GM12864 (cell line): ENCODE measurements around the gene ICAM3.
"Not testable (repeated sequence)": the region's sequence is repeated elsewhere in the genome, so short reads cannot be mapped to it uniquely, and the experiment has no call there.

Experiments used
- DNase-seq: peaks from one replicate; pipeline ENCODE4 v3.0.0-alpha.2; 2011; ENCODE audit warnings: low read depth
- H3K4me3 ChIP-seq: 2 replicates; pipeline ENCODE4 v1.5.1; 2011; ENCODE audit warnings: mild to moderate bottlenecking, low read depth, low read length, control low read depth
- CTCF ChIP-seq: IDR thresholded peaks from 2 replicates; pipeline ENCODE4 v1.5.1; 2011; ENCODE audit warnings: low read depth, mild to moderate bottlenecking, moderate library complexity, low read length, control low read depth, inconsistent platforms; ENCODE audit errors: missing control alignments

The ICAM3 gene

GRCh38 chr19:10339380-10339960 lies at the start of gene ICAM3:
TSS of gene ICAM3 (minus strand) at chr19:10339624. CDS start at chr19:10339614, 10 bp downstream.
- TF ChIP-seq CTCF, result no peak
- peak within 1 kb of the TSS; percentile 69 for H3K4me3 ChIP-seq
- DNase-seq, result peak; percentile 45

- H3K4me3 ChIP-seq, result no peak overlapping the region
- TF ChIP-seq CTCF, result peak; percentile 90
- DNase-seq, result peak; percentile 62
These were observed 49.5 kb upstream of the ICAM3 start for GRCh38 chr19:10388957-10389356.

GRCh38 chr19:10384580-10384979 lies 45.2 kb upstream of the ICAM3 start:
- DNase-seq, result no peak
- H3K4me3 ChIP-seq, result no peak overlapping the region
- peak; percentile 19 for TF ChIP-seq CTCF

GRCh38 chr19:10383223-10383499 lies 43.7 kb upstream of the ICAM3 start:
- H3K4me3 ChIP-seq, DNase-seq: not testable (repeated sequence)

GRCh38 chr19:10380313-10381102 lies 41.1 kb upstream of the ICAM3 start, which contains the start of gene TYK2:
TSS of gene TYK2 (minus strand) at chr19:10380572. CDS start at chr19:10378406, 2,166 bp downstream.
- peak; percentile 97 for DNase-seq
- no peak for TF ChIP-seq CTCF
- peak within 1 kb of the TSS; percentile 92 for H3K4me3 ChIP-seq

- no peak for TF ChIP-seq CTCF
- no peak for DNase-seq
- peak overlapping the region; percentile 92 for H3K4me3 ChIP-seq
These were observed 40.5 kb upstream of the ICAM3 start for GRCh38 chr19:10379880-10380312.

- no peak for TF ChIP-seq CTCF
- DNase-seq, result no peak
- no peak overlapping the region for H3K4me3 ChIP-seq
These were observed 38.7 kb upstream of the ICAM3 start for GRCh38 chr19:10378124-10378523.

- not testable (repeated sequence) for H3K4me3 ChIP-seq, DNase-seq
These were observed 37.8 kb upstream of the ICAM3 start for GRCh38 chr19:10377140-10377640.
